22Rv1 (cell line): ENCODE results near the gene TMPRSS7.

Experiments
- ZFX ChIP-seq: fragments of 450-650 bp; IDR thresholded peaks from 2 replicates; pipeline ENCODE4 v1.6.1; 2017; ENCODE audit warnings: antibody characterized with exemption, borderline replicate concordance
- TF ChIP-seq, protein P1 (sequence below): fragments of 450-650 bp; IDR thresholded peaks from 2 replicates; pipeline ENCODE4 v1.5.1; 2017; ENCODE audit warnings: mild to moderate bottlenecking

DNA sequence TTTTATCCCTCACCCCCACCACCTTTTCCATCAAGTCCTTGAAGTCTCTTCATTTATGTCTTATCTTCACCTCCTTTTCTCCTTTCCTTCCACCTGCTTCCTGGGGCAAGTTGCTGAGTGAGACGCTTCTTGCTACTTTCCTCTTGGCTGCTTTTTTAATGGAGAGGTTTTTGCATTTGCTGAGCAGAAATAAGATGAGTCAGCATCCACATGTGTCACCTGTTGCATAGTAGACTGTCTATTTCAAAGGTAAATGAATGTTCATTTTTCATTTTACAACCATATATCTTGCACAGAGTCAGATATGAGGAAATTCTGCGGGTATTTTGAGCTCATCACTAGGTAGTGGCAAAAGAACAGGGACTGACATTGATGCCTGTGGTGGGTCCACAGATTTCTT, 70.2 kb downstream of the TMPRSS7 start:
- TF ChIP-seq, protein P1, sequence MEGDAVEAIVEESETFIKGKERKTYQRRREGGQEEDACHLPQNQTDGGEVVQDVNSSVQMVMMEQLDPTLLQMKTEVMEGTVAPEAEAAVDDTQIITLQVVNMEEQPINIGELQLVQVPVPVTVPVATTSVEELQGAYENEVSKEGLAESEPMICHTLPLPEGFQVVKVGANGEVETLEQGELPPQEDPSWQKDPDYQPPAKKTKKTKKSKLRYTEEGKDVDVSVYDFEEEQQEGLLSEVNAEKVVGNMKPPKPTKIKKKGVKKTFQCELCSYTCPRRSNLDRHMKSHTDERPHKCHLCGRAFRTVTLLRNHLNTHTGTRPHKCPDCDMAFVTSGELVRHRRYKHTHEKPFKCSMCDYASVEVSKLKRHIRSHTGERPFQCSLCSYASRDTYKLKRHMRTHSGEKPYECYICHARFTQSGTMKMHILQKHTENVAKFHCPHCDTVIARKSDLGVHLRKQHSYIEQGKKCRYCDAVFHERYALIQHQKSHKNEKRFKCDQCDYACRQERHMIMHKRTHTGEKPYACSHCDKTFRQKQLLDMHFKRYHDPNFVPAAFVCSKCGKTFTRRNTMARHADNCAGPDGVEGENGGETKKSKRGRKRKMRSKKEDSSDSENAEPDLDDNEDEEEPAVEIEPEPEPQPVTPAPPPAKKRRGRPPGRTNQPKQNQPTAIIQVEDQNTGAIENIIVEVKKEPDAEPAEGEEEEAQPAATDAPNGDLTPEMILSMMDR: no peak
- TF ChIP-seq ZFX: no peak
